Measurements from ENCODE around the gene BAMBI.

BAMBI gene

GRCh38 chr10:28679581-28680357, 2.4 kb downstream of the BAMBI start:
- no peak overlapping the region for H3K27ac ChIP-seq
- TF ChIP-seq CTCF (conservative IDR thresholded peaks at IDR 0.05; ENCODE audit: low read depth): no peak
- POLR2A ChIA-PET (ENCODE audit: low non-redundant PET): no interaction called here
- DNase-seq (ENCODE audit: low spot score): no peak
- CTCF ChIA-PET: interaction anchor here (1.4 kb wide), 1 partner anchor 16 kb away, joined by 3 read pairs; no protein-coding TSS in a partner anchor

GRCh38 chr10:28680358-28680752, 3.0 kb downstream of the BAMBI start:
- ChIA-PET POLR2A (ENCODE audit: low non-redundant PET) (no interaction called here), CTCF (no interaction called here)
- DNase-seq (ENCODE audit: low spot score): no peak
- no peak for TF ChIP-seq CTCF (conservative IDR thresholded peaks at IDR 0.05; ENCODE audit: low read depth)
- H3K27ac ChIP-seq: no peak overlapping the region

- POLR2A ChIA-PET (ENCODE audit: low non-redundant PET): no interaction called here
- CTCF ChIA-PET: interaction anchor here (0.6 kb wide), 1 partner anchor 20 kb away, joined by 3 read pairs; no protein-coding TSS in a partner anchor
- no peak for TF ChIP-seq CTCF (conservative IDR thresholded peaks at IDR 0.05; ENCODE audit: low read depth)
Observed at GRCh38 chr10:28681291-28681763, 4.0 kb downstream of the BAMBI start.

GRCh38 chr10:28681928-28682750, 4.8 kb downstream of the BAMBI start:
- TF ChIP-seq CTCF (conservative IDR thresholded peaks at IDR 0.05; ENCODE audit: low read depth): no peak
- CTCF ChIA-PET: interaction anchor here (0.5 to 0.6 kb wide), 3 partner anchors 11 to 31 kb away, joined by 3 to 4 read pairs (median 3); no protein-coding TSS in a partner anchor
- no peak overlapping the region for H3K27ac ChIP-seq
- DNase-seq (ENCODE audit: low spot score): no peak
- POLR2A ChIA-PET (ENCODE audit: low non-redundant PET): no interaction called here

More at GRCh38 chr10:28681291-28681763, 4.0 kb downstream of the BAMBI start:
- H3K27ac ChIP-seq: no peak overlapping the region
- DNase-seq (ENCODE audit: low spot score): no peak

GRCh38 chr10:28684157-28684985, 7.0 kb downstream of the BAMBI start:
- CTCF ChIA-PET: interaction anchor here (0.5 kb wide), 1 partner anchor 14 kb away, joined by 3 read pairs; no protein-coding TSS in a partner anchor
- POLR2A ChIA-PET (ENCODE audit: low non-redundant PET): no interaction called here
- no peak overlapping the region for H3K27ac ChIP-seq
- DNase-seq (ENCODE audit: low spot score): no peak
- no peak for TF ChIP-seq CTCF (conservative IDR thresholded peaks at IDR 0.05; ENCODE audit: low read depth)
